PFSK-1 (cell line): ENCODE measurements around the gene MUTYH.

Experiments used
- POLR2AphosphoS5 ChIP-seq: IDR thresholded peaks from 2 replicates; pipeline ENCODE4 v1.6.1; 2012; ENCODE audit warnings: low read depth, mild to moderate bottlenecking, control low read depth, low read length, moderate library complexity
- SIN3A ChIP-seq: IDR thresholded peaks from 2 replicates; pipeline ENCODE4 v1.6.1; 2012; ENCODE audit warnings: mild to moderate bottlenecking, low read length, moderate library complexity, borderline replicate concordance; ENCODE audit not compliant: insufficient read depth
- TAF1 ChIP-seq: IDR thresholded peaks from 2 replicates; pipeline ENCODE4 v1.6.1; 2012; ENCODE audit warnings: low read length, control low read depth, borderline replicate concordance; ENCODE audit not compliant: insufficient read depth
- TF ChIP-seq, protein P1 (sequence below), 2 experiments: IDR thresholded peaks; 2 replicates each; pipeline versions ENCODE4 v1.6.1 to v1.8.0; 2011 to 2012; ENCODE audit warnings: low read depth in 2 of 2, low read length in 2 of 2, control low read depth in 1 of 2, inconsistent platforms in 1 of 2, mild to moderate bottlenecking in 1 of 2, moderate library complexity in 1 of 2; ENCODE audit not compliant: insufficient read depth in 1 of 2

DNA sequence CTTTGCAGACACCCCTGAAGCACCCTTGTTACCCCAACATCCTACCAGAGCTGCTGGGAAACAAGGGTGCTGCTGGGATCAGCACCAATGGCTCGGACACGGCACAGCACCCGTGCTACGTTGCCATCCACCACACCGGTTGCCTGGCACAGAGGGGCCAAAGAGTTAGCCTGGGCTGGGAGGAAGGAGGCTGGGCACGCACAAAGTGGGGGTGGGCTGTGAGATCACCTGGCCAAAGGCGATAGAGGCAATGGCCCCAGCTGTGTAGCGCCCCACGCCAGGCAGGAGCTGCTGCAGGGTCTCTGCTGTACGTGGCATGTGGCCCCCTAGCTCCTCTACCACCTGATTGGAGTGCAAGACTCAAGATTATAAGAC is 7.9 kb downstream of the MUTYH start:
- TF ChIP-seq POLR2AphosphoS5 = no peak
- TF ChIP-seq TAF1 = no peak
- no peak for TF ChIP-seq SIN3A
- TF ChIP-seq, protein P1, sequence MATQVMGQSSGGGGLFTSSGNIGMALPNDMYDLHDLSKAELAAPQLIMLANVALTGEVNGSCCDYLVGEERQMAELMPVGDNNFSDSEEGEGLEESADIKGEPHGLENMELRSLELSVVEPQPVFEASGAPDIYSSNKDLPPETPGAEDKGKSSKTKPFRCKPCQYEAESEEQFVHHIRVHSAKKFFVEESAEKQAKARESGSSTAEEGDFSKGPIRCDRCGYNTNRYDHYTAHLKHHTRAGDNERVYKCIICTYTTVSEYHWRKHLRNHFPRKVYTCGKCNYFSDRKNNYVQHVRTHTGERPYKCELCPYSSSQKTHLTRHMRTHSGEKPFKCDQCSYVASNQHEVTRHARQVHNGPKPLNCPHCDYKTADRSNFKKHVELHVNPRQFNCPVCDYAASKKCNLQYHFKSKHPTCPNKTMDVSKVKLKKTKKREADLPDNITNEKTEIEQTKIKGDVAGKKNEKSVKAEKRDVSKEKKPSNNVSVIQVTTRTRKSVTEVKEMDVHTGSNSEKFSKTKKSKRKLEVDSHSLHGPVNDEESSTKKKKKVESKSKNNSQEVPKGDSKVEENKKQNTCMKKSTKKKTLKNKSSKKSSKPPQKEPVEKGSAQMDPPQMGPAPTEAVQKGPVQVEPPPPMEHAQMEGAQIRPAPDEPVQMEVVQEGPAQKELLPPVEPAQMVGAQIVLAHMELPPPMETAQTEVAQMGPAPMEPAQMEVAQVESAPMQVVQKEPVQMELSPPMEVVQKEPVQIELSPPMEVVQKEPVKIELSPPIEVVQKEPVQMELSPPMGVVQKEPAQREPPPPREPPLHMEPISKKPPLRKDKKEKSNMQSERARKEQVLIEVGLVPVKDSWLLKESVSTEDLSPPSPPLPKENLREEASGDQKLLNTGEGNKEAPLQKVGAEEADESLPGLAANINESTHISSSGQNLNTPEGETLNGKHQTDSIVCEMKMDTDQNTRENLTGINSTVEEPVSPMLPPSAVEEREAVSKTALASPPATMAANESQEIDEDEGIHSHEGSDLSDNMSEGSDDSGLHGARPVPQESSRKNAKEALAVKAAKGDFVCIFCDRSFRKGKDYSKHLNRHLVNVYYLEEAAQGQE (IDR thresholded peaks at IDR 0.05; ENCODE audit: insufficient read depth in 1 of 2, low read depth in 2 of 2, low read length in 2 of 2) = no peak
